NCI-H1436 treated with DMSO at 0.1 percent for 48 hours (cell line): Measurements from ENCODE around the gene TPCN2.

Experiments
- DNase-seq: peaks from one replicate; lab custom pipeline; 2025; lab: John Stamatoyannopoulos, UW

The TPCN2 gene

DNA sequence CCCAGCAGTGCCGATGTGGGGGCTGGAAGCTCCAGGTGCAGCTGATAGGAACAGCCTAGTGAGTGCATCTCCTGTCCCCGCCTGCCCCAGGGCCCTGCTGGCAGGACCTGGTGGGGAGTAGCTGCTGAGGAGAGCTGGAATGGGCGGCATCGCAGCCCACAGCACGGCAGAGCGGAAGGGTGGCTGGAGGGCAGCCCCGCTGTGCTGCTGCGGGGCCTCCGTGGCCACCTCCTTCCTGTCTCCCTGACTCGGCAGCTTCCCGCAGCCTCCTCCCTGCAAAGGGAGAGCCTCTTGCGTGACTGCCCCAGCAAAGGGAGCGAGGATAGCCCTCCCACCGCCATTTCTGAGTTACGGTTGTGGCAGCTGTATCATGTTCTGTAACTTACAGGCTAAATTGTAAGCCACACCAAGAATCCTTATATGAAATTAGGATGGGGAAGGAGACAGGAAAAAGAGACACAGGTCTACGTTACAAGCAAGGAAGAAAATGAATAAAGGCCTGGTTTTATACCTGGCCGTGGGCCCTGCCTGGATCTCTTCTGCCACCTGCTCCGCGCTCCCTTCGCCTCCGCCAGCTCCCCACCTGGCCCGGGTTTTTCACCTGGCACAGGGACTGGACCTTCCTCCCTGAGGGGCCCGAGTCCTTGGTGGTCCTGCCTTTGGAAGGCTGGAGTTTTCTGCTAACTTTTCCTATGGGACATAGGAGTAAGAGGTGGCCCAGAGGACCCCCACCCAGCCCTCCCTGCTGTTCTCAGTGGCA is 10.0 kb downstream of the TPCN2 start:
- DNase-seq = no peak

DNA sequence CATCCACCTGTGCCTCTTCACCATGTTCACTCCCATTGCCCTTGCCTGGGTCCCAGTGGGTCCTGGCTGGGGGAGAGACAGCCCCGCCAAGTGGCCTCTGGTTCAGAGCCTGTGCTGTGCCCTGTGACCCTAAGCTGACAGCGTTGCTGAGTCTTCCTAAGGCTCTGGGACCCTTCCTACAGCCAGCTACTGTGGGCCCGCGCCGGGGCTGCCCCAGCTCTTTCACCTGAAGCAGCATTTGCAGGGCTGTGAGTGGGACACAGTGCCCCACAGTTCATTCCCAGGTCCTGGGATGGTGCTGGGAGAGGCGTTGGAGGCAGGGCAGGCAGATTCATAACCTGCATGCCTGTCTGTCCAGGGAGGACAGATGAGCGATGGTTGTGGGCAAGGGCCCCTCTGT is 10.7 kb downstream of the TPCN2 start:
- DNase-seq = no peak

DNA sequence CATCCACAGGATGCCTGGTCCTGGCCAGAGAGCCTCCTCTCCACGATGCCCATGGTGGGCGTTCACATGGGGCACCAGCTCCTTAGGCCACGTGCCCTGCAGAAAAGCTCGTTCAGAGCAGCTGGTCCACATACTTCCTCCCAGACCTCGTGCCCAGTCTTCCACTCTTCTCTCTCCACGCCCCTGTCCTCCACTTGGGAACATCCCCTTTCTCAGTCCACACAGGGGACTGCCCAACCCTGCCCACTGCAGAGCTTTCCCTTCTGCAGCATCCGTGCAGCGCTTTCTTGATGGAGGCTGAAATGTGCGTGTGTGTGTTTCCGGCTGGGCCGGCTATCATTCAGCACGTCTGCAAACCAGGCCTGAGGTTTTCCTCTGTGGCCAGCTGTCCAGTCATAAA is 11.3 kb downstream of the TPCN2 start:
- DNase-seq = no peak

DNA sequence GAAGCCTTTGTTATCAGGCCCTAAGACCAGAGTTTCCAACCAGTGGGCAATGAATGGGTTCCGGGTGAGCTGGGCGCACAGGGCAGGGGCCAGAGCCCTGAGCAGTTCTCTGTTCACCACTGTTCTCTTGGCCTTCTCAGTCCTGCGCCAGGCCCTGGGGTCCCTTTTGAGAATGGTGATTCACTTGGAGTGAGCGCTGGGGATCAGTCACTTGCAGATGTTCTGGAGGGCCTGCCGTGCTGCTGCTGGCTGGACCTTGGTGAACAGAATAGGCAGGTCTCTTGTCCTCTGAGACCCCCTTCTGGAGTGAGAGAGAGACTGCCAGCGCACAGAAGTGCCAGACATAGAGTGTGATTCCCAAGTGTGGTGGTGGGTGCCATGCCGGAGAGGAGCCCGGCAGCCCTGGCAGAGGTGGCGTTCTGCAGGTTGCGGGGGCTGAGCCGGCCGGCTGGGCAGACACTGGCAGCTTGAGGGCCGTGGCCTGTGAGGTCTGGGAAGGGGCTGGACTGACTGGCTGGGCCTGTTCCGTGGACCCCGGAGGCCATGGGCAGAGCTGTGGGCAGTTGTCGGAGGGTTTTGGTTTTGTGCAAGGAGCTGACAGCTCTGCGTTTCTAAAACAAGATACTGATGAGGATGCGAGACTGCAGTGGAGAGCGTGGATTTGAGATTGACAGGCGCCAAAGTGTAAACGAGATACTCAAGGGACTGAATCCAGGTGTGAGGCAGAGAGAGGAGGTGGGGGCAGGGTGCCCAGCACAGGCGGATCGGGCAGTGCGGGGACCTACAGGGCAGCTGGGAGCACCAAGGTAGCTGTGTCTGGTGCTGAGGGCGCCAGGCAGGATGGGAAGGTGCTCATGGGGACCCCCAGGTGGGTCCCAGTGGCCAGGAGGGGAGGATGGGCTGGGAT is 12.3 kb downstream of the TPCN2 start:
- DNase-seq = no peak

DNA sequence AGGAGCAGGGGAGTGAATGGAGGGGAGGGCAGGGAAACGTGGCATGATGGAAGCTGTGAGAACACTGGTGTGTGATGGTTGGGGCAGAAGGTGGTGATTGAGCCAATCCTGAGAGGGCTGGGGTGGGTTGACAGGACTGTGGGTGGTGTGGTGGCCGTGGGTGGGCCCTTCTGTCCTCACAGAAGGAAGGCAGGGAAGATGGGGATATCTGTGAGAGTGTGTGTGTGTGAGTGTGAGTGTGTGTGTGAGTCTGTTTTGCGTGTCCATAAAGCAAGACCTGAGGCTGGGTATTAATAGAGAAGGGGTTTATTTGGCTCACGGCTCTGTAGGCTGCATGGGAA is 13.0 kb downstream of the TPCN2 start:
- DNase-seq = no peak

DNA sequence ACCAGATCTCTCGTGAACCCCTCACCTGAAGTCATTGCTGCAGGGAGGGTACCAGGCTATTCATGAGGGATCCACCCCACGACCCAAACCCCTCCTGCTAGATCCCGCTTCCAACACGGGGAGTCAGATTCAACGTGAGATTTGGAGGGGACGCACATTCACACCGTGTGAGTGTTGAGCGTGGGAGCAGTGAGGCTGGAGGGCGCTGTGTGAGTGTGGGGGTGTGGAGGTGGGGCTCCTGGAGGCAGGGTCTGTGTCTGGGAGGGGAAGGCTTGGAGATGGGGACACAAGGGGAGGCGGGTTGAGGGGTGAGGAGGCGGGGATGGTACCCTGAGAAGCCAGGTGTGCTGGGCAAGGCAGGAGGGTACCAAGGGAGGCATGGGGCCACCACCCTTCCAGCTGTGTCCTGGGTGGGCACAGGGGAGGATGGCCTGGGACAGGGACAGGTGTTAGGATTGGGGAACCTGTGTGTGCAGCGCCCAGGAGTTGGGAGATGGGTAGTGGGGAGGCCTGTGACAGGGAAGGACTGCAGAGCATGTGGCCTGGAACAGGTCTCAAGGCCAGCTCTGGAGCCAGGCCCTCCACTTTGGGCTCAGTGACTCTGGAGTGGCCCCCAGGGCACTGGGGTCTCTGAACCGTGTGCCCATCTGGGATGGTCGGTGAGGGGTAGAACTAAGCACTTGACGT is 13.6 kb downstream of the TPCN2 start:
- no peak for DNase-seq

DNA sequence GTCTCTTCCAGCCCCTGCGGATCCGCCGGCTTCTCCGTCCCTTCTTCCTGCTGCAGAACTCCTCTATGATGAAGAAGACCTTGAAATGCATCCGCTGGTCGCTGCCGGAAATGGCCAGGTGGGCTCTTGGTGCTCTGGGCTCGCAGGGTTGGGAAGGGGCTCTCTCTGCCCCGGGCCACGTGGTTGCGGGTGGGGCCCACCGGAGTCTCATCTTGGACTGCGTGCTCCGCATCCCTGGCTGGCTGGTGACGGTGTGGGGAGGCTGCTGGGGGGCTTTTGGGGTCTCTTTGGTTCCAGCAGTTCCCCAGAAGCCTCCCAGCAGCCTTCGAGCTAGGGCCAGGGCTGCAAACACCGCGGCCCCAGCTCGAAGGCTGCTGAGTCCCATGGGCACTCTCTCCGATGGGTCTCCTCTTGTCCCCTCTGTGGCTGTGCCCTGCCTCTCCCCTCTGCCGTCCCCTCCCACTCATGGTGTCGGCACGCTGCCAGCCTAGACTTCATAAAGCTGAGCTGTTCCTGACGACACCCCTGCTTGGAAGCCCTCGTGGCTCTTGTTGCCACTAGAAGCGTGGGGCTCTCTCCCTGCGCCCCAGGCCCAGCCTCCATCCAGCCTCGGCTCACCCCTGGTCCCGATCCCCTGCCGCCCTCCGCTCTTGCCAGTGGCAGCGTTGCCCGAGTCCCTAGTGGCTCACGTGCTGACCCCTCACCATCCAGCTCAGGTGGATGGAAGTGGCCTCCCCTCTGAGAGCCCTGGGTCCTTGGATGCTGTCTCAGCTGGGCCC is 14.3 kb downstream of the TPCN2 start:
- no peak for DNase-seq

DNA sequence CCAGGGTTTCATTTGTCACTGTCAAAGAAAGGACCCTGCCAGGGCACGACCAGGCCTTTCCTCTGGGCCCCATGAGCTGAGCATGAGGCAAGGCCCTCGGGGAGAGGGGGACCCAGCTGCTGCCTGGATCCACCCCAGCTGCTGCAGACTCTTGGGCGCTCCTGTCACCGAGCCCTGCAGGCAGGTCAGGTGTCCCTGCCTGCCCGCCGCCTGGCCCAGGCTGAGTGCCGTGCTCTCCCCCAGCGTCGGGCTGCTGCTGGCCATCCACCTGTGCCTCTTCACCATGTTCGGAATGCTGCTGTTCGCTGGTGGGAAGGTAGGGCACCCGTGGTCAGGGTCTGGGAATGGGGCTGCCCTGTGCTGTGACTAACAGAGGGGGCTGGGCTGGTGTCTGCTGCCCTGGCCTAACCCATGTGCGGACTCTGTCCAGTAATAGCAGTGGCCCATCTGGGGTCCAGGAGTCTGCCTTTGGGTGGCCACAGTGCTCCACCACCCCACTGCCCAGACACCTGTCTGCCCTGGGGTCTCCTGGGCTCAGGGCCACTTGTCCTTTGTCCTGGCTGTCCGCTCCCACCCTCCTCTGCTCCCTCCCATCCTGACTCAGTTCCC is 15.0 kb downstream of the TPCN2 start:
- DNase-seq = no peak

DNA sequence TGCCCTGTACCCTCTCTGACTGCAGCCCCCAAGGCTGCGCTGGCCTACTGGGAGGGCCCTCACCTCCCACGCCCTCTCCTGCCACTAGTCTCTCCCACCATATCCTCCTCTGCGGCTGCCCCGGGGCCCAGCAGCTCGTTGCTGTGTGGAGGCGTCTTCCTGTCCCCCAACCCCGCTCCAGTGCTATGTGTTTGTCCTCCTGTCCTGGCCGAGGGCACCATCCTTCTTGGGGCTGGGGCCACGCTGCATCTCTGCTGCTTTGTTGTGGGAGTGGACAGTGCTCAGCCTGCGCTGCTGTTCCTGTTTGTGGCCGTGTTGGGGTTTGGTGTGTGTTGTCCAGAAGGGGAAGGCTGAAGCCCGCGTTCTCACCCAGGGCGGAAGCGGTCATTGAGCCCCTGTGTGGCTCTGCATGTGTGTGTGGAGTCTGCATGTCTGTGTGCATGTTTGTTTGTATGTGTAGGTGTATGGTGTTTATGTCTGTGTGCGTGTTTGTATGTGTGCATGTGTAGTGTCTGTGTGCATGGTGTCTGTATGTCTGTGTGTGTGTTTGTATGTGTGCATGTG is 15.7 kb downstream of the TPCN2 start:
- DNase-seq = no peak

DNA sequence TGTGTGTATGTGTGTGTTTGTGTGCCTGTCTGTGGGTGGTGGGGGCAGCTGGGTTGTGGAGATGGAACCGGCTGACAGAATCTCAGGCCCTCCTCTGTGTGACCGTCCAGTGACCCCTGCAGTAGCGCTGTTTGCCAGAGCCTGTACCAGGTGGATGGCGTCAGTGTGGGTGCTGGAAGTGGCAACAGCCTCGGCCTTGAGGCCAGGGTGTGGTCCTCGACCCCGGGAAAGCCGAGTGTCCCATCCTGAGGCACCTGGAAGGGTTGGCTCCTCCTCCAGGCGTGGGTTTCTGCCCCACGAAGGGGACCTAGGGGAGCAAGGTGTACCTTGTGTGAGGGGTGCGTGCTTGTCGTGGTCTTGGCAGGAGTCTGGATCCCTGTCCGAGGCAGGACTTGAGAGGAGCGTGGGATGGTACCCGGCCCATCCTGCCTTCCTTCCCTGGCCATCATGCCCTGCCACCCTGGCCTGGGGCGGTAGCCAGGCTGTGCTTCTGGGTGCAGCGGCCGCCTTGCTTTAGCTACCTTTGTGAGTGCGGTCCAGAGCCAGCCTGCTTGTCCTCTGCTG is 16.5 kb downstream of the TPCN2 start:
- DNase-seq = no peak

DNA sequence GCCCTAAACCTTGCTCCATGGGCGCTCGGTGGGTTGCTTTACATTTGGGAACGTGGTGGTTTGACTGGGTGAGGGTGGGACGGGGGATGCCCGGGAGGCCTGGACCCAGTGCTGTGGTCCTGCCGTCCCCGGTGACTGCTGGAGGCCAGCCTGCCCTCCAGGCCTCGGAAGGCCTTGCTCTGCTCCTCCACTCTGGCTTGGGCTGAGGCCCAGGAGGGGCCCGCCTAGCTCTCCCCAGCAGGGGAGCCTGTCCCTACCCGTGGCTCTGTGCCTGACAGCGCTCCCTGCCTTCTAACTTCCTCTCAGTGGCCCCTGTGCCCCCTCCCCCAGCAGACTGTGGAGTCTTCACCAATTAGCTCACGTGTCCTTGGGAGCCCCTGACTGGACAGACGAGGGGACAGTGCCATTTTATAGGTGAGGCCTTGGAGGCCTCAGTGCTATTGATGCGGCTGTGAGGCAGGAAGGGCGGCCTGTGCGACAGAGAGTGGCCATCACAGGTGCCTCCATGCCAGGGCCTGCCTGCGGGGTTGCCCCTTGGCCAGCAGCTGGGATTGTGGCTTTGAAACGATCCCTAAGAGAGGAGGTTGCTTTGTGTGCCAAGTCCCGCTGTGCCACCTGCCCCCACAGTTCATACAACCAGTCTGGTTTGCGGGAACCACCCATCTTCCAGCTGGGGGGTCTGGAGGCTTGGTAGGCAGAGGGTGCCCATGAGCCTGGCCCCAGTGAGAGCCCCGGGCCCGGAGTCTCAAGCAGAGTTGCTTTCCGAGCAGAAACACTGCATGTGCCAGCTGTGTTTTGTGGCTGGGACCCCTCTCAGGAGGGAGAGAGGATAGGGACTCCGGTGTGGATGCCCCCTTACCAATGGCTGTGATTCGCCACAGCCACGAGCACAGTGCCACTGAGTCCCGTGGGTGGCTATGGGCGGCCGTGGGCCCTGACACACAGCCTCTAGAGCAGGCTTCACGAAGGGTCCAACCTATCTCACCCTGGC is 17.7 kb downstream of the TPCN2 start:
- DNase-seq = no peak

DNA sequence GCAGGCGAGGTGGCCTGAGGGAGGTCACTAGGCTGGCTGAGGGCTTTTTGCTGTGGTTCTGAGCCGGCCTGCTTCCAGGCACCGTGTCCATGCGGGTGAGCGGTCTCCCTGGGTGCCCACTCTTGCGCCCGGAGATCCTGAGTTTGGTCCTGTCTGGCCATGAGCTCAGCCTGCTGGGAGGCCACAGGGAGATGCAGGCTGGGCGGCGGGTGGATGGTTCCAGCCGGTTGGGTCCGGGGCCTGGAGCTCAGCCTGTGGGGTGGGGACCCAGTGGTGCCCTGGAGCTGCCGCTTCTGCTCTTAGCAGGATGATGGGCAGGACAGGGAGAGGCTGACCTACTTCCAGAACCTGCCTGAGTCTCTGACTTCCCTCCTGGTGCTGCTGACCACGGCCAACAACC is 18.5 kb downstream of the TPCN2 start:
- DNase-seq = no peak

DNA sequence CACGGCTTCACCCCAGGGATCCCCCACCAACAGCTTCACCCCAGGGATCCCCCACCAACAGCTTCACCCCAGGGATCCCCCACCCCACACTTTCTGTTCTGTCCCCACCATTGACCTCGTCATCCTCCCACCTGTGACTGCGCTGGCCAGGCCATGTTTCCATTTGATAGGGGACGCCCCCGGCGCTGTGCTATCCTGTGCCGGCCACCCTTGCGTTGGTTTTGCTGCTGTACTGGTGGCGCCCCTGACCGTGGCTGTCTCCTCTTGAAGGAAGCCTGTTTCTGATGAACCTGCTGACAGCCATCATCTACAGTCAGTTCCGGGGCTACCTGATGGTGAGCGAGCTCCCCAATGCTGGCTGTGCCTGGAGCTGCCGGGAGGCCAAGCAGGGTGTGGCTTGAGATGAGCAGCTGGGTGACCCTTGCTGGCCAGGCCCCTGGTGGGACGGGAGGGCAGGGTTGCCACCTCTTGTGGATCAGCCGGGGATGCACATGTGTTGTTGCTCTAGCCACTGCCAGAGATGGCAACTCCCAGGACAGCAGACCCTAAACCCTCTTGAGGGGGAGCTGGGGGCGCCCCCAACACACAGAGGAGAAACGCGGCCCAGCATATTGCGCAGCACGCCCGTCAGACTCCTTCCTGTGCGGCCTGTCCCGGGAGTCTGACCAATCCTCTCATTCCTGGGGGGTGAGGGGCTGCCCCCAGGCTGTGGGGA is 22.5 kb downstream of the TPCN2 start:
- no peak for DNase-seq

DNA sequence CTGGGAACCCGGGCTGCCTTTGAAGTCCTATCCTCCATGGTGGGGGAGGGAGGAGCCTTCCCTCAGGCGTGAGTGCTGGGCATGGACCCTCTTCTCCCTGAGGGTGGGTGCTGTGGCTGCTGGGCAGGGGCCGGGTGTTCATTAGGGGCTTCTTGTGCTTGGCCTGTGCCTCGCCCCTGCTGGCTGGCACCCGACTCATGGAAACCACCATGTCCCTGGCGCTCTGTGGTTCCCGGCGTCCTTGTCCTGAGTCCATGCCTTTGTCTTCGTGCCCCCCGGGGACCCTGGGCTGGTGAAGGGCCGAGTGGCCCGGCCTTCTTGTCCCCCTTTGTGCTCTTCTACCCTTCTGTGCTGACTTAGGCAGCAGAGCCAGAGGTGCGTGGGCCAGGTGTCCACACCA is 23.2 kb downstream of the TPCN2 start:
- no peak for DNase-seq

DNA sequence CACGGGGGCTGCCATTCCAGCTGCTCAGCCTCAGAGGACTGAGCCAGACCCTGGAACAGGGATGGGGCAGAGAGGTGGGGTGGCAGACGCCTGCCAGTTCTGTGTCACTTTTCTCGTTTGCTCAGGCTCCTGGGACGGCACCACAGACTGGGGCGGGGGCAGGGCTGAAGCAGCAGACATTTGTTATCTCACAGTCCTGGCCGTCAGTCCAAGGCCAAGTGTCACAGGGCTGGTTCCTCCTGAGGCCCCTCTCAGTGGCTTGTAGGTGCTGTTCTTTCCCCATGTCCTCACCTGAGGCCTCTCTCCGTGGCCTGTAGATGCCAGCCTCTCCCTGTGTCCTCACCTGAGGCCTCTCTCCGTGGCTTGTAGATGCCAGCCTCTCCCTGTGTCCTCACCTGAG is 24.7 kb downstream of the TPCN2 start:
- no peak for DNase-seq

DNA sequence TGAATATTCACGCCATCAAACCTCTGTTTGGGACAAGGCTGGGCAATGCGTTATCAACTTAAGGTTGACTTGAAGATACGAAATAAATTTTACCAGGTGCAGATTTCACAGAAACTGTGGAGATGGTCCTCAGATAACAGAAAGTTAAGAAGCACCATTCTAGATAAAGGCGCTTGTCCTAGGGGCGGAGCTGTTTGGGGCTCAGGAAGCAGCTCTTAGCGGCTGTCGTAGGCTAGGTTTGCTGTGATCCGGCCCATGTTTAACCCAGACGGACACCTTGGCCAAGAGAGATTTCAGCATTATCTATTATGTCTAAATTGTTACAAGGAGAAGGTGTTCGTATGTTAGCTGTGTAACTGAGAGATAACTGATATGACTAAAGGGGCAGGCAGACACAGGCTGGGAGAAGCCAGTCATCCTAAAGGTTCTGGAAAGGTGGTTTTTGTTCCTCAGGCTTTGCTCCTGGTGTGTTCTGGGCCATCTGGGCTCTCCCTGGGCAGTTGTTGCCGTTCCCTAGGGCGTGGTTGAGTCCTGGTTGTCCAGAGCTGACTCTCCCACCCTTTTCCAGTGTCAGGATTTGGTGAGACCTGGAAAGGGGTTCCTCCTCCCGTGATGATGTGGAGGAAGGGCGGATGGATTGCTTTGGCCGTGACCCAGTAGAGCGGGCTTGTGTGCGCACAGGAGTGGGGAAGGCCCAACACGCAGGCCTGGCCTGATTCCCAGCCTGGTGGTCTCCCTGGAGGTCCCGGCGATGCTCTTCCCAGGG is 25.8 kb downstream of the TPCN2 start:
- no peak for DNase-seq

DNA sequence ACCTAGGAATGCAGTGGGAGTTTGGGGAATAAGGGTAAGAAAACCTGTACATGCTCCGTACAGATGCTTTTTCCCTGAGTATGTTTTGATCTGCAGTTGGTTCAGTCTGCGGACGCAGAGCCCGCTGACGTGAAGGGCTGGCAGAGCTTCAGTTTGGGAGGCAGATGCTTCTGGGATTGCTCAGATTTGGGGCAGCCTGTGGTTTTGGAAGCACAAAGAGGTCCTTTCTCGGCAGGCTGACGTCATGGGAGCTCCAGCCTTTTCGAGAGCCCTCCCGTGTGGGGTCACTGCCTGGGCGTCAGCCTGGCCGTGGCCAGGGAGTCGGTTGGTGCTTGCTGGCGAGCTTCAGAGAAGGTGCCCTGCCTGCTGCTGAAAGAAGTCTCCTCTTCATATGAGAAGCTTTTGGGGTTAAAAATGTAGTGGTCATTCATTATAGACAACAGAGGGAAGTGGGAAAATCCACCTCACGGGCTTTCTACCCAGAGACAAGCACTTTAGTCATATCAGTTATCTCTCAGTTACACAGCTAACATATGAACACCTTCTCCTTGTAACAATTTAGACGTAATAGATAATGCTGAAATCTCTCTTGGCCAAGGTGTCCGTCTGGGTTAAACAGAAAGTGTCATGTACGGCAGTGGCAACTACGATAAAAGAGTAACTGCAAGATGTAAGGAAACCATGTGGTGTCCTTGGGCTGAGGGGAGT is 26.8 kb downstream of the TPCN2 start:
- DNase-seq = no peak
